GM12878 (cell line): Measurements from ENCODE around the gene GOLGA2. TPM values are rescaled to one million over a fixed set of nuclear protein-coding genes. Genes with fewer than 3 reads are reported as not detected.

Source experiments
- CBFB ChIP-seq: IDR thresholded peaks from 2 replicates; pipeline ENCODE4 v1.6.1; 2016; ENCODE audit warnings: antibody characterized with exemption, low read depth
- EP300 ChIP-seq, 2 experiments: fragments of 150-350 bp in 1 of 2; IDR thresholded peaks; 2 replicates each; pipeline ENCODE4 v1.6.1; 2011 to 2012; ENCODE audit warnings: low read depth in 2 of 2, low read length in 2 of 2, borderline replicate concordance in 1 of 2, improper control_type of control experiment in 1 of 2, inconsistent platforms in 1 of 2; ENCODE audit not compliant: control insufficient read depth in 1 of 2
- EZH2 ChIP-seq: IDR thresholded peaks from 2 replicates; pipeline ENCODE4 v1.6.1; 2012; ENCODE audit warnings: low read depth, mild to moderate bottlenecking, control low read depth, inconsistent platforms, low read length, borderline replicate concordance; ENCODE audit not compliant: control insufficient read depth
- FOXM1 ChIP-seq: IDR thresholded peaks from 2 replicates; pipeline ENCODE4 v1.6.1; 2012; ENCODE audit warnings: low read depth, mild to moderate bottlenecking, inconsistent platforms, low read length, moderate library complexity
- IKZF2 ChIP-seq, 2 experiments: fragments of 450-650 bp; IDR thresholded peaks; 2 replicates each; pipeline ENCODE4 v1.6.1; 2017; ENCODE audit warnings: mild to moderate bottlenecking in 2 of 2, moderate library complexity in 2 of 2
- KLF5 ChIP-seq: fragments of 450-650 bp; IDR thresholded peaks from 2 replicates; pipeline ENCODE4 v1.6.1; 2014; ENCODE audit warnings: mild to moderate bottlenecking; ENCODE audit not compliant: partially characterized antibody
- LARP7 ChIP-seq: fragments of 450-650 bp; IDR thresholded peaks from 2 replicates; pipeline ENCODE4 v1.6.1; 2017; ENCODE audit warnings: mild to moderate bottlenecking
- MYC ChIP-seq: IDR thresholded peaks from 2 replicates; pipeline ENCODE4 v1.6.1; 2011; ENCODE audit warnings: mild to moderate bottlenecking, low read length, moderate library complexity, inconsistent platforms; ENCODE audit not compliant: insufficient read depth, insufficient replicate concordance, insufficient read length, severe bottlenecking
- POU2F2 ChIP-seq: IDR thresholded peaks from 3 replicates; pipeline ENCODE4 v1.6.1; 2011; ENCODE audit warnings: low read depth, mild to moderate bottlenecking, low read length, borderline replicate concordance
- RUNX3 ChIP-seq: IDR thresholded peaks from 2 replicates; pipeline ENCODE4 v1.6.1; 2012; ENCODE audit warnings: low read length, inconsistent platforms
- SIN3A ChIP-seq: IDR thresholded peaks from 2 replicates; pipeline ENCODE4 v1.6.1; 2012; ENCODE audit warnings: low read depth, low read length, improper control_type of control experiment
- SP1 ChIP-seq: IDR thresholded peaks from one replicate; pipeline ENCODE4 v1.6.1; 2011; ENCODE audit warnings: low read depth, low read length
- SREBF1 ChIP-seq: IDR thresholded peaks from 2 replicates; pipeline ENCODE4 v1.6.1; 2012; ENCODE audit warnings: mild to moderate bottlenecking, low read length
- TARDBP ChIP-seq: IDR thresholded peaks from 2 replicates; pipeline ENCODE4 v1.6.1; 2016; ENCODE audit warnings: borderline replicate concordance
- TCF3 ChIP-seq: IDR thresholded peaks from 2 replicates; pipeline ENCODE4 v1.6.1; 2012; ENCODE audit warnings: low read depth, mild to moderate bottlenecking, low read length, borderline replicate concordance; ENCODE audit not compliant: insufficient read depth
- WRNIP1 ChIP-seq: IDR thresholded peaks from 2 replicates; pipeline ENCODE4 v1.6.1; 2011; ENCODE audit warnings: low read depth, low read length, improper control_type of control experiment, borderline replicate concordance
- ZNF622 ChIP-seq: fragments of 450-650 bp; IDR thresholded peaks from 2 replicates; pipeline ENCODE4 v1.6.1; 2017; ENCODE audit warnings: mild to moderate bottlenecking, inconsistent platforms
- ZZZ3 ChIP-seq: IDR thresholded peaks from 2 replicates; pipeline ENCODE4 v1.6.1; 2011; ENCODE audit warnings: low read depth; ENCODE audit not compliant: control insufficient read depth, insufficient read length
- polyA plus RNA-seq, 11 experiments: library from polyadenylated mRNA; depleted of rRNA in 4 of 11; unstranded in 6 of 11; stranded (reverse) in 5 of 11; fragments of >200 nt; fragmentation: Nextera tagmentation in 4 of 11; fragmentation: Illumina TruSeq in 1 of 11; extraction: Ambion mirVana in 4 of 11; extraction: Trizol in 1 of 11; gene quantifications; 1 replicate in 1 of 11; 2 replicates in 10 of 11; pipeline versions ENCODE4 v1.2.1 to v1.2.3, GENCODE V29; 2011 to 2016; ENCODE audit warnings: inconsistent platforms in 2 of 11, missing spikeins in 2 of 11, low read depth in 1 of 11
- total RNA-seq, 4 experiments: library from RNA; depleted of rRNA in 3 of 4; stranded (reverse); fragments of >200 nt in 3 of 4; fragmentation: Illumina TruSeq in 1 of 4; extraction: Trizol in 1 of 4; gene quantifications; 2 replicates each; pipeline versions ENCODE4 v1.2.1 to v1.2.3, GENCODE V29; 2013 to 2021
- TF ChIP-seq, protein P1 (sequence below): IDR thresholded peaks from 2 replicates; pipeline ENCODE4 v1.6.1; 2012; ENCODE audit warnings: improper control_type of control experiment, low read depth, low read length; ENCODE audit not compliant: insufficient replicate concordance
- TF ChIP-seq, protein P2 (sequence below): IDR thresholded peaks from 2 replicates; pipeline ENCODE4 v1.6.1; 2011; ENCODE audit warnings: mild to moderate bottlenecking, low read depth, low read length, moderate library complexity; ENCODE audit not compliant: insufficient replicate concordance
- TF ChIP-seq, protein P3 (sequence below): IDR thresholded peaks from 2 replicates; pipeline ENCODE4 v1.6.1; 2011; ENCODE audit warnings: low read depth, mild to moderate bottlenecking, low read length, moderate library complexity, borderline replicate concordance; ENCODE audit errors: extremely low read depth
- TF ChIP-seq, protein P4 (sequence below): fragments of 450-650 bp; IDR thresholded peaks from 2 replicates; pipeline ENCODE4 v1.6.1; 2017; ENCODE audit warnings: borderline replicate concordance

GOLGA2 gene
- total and polyA plus RNA-seq, 10 of the 15 experiments (the other 5 are each of a cell fraction or from before 2014, with no cell fraction given) = 5.9 to 32.6 (median 19.7) TPM

DNA sequence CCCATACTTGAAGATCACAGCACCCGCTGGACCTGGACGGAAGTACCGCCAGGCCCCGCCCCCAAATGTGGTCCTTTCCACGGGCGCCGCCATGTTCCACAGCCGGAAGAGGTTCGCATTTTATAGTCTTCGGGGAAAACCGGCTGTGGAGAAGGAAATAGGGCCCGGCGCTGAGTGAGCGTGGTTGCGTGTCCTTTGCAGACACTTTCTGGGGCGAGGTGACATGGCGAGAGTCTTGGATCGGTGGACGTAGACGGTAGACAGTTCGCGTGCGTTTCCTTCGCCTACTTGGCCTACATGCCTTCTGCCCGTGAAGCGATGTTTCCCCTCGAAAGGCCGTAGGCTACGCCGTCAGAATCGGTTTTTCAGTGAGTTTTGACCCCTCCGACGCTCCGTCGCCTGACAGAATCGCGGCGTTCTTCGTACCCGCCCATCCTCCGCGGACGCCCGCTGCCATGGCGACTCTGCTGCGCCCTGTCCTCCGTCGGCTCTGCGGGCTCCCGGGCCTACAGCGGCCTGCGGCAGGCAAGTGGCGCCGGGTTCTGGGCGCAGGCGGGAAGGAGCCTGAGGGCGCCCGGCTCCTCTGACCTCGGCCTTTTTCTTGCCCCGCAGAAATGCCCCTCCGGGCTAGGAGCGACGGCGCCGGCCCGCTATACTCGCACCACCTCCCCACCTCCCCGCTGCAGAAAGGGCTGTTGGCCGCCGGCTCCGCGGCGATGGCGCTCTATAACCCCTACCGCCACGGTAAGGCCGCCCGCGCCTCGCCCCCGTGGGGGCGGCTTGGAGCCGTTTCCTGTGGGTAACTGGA is 46.8 kb upstream of the GOLGA2 start, which contains the start of the genes COQ4 and TRUB2 (continued):
- TF ChIP-seq, protein P1, sequence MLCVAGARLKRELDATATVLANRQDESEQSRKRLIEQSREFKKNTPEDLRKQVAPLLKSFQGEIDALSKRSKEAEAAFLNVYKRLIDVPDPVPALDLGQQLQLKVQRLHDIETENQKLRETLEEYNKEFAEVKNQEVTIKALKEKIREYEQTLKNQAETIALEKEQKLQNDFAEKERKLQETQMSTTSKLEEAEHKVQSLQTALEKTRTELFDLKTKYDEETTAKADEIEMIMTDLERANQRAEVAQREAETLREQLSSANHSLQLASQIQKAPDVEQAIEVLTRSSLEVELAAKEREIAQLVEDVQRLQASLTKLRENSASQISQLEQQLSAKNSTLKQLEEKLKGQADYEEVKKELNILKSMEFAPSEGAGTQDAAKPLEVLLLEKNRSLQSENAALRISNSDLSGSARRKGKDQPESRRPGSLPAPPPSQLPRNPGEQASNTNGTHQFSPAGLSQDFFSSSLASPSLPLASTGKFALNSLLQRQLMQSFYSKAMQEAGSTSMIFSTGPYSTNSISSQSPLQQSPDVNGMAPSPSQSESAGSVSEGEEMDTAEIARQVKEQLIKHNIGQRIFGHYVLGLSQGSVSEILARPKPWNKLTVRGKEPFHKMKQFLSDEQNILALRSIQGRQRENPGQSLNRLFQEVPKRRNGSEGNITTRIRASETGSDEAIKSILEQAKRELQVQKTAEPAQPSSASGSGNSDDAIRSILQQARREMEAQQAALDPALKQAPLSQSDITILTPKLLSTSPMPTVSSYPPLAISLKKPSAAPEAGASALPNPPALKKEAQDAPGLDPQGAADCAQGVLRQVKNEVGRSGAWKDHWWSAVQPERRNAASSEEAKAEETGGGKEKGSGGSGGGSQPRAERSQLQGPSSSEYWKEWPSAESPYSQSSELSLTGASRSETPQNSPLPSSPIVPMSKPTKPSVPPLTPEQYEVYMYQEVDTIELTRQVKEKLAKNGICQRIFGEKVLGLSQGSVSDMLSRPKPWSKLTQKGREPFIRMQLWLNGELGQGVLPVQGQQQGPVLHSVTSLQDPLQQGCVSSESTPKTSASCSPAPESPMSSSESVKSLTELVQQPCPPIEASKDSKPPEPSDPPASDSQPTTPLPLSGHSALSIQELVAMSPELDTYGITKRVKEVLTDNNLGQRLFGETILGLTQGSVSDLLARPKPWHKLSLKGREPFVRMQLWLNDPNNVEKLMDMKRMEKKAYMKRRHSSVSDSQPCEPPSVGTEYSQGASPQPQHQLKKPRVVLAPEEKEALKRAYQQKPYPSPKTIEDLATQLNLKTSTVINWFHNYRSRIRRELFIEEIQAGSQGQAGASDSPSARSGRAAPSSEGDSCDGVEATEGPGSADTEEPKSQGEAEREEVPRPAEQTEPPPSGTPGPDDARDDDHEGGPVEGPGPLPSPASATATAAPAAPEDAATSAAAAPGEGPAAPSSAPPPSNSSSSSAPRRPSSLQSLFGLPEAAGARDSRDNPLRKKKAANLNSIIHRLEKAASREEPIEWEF = no peak
- no peak for TF ChIP-seq EP300 (IDR thresholded peaks at IDR 0.05; ENCODE audit: borderline replicate concordance in 1 of 2, control insufficient read depth in 1 of 2, low read depth in 2 of 2, low read length in 2 of 2)
- no peak for TF ChIP-seq EZH2
- TF ChIP-seq ZNF622 = no peak
- TF ChIP-seq, protein P2, sequence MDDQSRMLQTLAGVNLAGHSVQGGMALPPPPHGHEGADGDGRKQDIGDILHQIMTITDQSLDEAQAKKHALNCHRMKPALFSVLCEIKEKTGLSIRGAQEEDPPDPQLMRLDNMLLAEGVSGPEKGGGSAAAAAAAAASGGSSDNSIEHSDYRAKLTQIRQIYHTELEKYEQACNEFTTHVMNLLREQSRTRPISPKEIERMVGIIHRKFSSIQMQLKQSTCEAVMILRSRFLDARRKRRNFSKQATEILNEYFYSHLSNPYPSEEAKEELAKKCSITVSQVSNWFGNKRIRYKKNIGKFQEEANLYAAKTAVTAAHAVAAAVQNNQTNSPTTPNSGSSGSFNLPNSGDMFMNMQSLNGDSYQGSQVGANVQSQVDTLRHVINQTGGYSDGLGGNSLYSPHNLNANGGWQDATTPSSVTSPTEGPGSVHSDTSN = no peak
- 0 out of 2 replicates have a peak, but pooled peaks have one; percentile 16 for TF ChIP-seq TCF3
- TF ChIP-seq, protein P3, sequence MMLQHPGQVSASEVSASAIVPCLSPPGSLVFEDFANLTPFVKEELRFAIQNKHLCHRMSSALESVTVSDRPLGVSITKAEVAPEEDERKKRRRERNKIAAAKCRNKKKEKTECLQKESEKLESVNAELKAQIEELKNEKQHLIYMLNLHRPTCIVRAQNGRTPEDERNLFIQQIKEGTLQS = no peak
- TF ChIP-seq RUNX3 = peak; percentile 82
- TF ChIP-seq FOXM1 = no peak
- peak; percentile 79 for TF ChIP-seq POU2F2
- TF ChIP-seq CBFB = peak; percentile 81; the same call in 1 of the 2 replicates
- peak; percentile 88; the same call in 1 of the 2 replicates for TF ChIP-seq TARDBP
- peak; percentile 81 for TF ChIP-seq MYC
- peak; percentile 78 for TF ChIP-seq LARP7
- peak; percentile 99 for TF ChIP-seq SIN3A
- TF ChIP-seq SREBF1 = no peak
- peak in 1 of 2 experiments; percentile 44; a peak in 1 of 4 replicates for TF ChIP-seq IKZF2 (IDR thresholded peaks at IDR 0.05)
- peak; percentile 97; the same call in 1 of the 2 replicates for TF ChIP-seq WRNIP1
- TF ChIP-seq KLF5 = peak; percentile 80
- TF ChIP-seq ZZZ3 = no peak
- TF ChIP-seq, protein P4, sequence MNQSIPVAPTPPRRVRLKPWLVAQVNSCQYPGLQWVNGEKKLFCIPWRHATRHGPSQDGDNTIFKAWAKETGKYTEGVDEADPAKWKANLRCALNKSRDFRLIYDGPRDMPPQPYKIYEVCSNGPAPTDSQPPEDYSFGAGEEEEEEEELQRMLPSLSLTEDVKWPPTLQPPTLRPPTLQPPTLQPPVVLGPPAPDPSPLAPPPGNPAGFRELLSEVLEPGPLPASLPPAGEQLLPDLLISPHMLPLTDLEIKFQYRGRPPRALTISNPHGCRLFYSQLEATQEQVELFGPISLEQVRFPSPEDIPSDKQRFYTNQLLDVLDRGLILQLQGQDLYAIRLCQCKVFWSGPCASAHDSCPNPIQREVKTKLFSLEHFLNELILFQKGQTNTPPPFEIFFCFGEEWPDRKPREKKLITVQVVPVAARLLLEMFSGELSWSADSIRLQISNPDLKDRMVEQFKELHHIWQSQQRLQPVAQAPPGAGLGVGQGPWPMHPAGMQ = no peak
- TF ChIP-seq SP1 = peak; percentile 82
